Measurements from ENCODE around the gene HLA-DRA. TPM values are rescaled to one million over a fixed set of nuclear protein-coding genes. Genes with fewer than 3 reads are reported as not detected.

HLA-DRA gene
- total RNA-seq, 1 experiment from 2014 or later = 2.8 TPM

GRCh38 chr6:32460528-32460927 lies 20.8 kb downstream of the HLA-DRA start (continued):
- TF ChIP-seq E2F5 (CRISPR knock-in tag; IDR thresholded peaks at IDR 0.05) (no peak), NFE2L1 (CRISPR knock-in tag; IDR thresholded peaks at IDR 0.05) (no peak), MLX (CRISPR knock-in tag; IDR thresholded peaks at IDR 0.05) (no peak), ZNF425 (CRISPR knock-in tag; conservative IDR thresholded peaks at IDR 0.05) (no peak), EMX1 (CRISPR knock-in tag; IDR thresholded peaks at IDR 0.05) (no peak), ZNF317 (CRISPR knock-in tag; IDR thresholded peaks at IDR 0.05; ENCODE audit: borderline replicate concordance, low read depth) (no peak), NR2C2 (CRISPR knock-in tag; IDR thresholded peaks at IDR 0.05) (no peak), ESRRA (CRISPR knock-in tag; IDR thresholded peaks at IDR 0.05; ENCODE audit: borderline replicate concordance) (no peak)
- TF ChIP-seq, protein P1, sequence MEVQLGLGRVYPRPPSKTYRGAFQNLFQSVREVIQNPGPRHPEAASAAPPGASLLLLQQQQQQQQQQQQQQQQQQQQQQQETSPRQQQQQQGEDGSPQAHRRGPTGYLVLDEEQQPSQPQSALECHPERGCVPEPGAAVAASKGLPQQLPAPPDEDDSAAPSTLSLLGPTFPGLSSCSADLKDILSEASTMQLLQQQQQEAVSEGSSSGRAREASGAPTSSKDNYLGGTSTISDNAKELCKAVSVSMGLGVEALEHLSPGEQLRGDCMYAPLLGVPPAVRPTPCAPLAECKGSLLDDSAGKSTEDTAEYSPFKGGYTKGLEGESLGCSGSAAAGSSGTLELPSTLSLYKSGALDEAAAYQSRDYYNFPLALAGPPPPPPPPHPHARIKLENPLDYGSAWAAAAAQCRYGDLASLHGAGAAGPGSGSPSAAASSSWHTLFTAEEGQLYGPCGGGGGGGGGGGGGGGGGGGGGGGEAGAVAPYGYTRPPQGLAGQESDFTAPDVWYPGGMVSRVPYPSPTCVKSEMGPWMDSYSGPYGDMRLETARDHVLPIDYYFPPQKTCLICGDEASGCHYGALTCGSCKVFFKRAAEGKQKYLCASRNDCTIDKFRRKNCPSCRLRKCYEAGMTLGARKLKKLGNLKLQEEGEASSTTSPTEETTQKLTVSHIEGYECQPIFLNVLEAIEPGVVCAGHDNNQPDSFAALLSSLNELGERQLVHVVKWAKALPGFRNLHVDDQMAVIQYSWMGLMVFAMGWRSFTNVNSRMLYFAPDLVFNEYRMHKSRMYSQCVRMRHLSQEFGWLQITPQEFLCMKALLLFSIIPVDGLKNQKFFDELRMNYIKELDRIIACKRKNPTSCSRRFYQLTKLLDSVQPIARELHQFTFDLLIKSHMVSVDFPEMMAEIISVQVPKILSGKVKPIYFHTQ (CRISPR knock-in tag; IDR thresholded peaks at IDR 0.05) = no peak
- TF ChIP-seq, protein P2, sequence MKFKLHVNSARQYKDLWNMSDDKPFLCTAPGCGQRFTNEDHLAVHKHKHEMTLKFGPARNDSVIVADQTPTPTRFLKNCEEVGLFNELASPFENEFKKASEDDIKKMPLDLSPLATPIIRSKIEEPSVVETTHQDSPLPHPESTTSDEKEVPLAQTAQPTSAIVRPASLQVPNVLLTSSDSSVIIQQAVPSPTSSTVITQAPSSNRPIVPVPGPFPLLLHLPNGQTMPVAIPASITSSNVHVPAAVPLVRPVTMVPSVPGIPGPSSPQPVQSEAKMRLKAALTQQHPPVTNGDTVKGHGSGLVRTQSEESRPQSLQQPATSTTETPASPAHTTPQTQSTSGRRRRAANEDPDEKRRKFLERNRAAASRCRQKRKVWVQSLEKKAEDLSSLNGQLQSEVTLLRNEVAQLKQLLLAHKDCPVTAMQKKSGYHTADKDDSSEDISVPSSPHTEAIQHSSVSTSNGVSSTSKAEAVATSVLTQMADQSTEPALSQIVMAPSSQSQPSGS (CRISPR knock-in tag; IDR thresholded peaks at IDR 0.05; ENCODE audit: borderline replicate concordance, low read depth) = no peak
- TF ChIP-seq, protein P3, sequence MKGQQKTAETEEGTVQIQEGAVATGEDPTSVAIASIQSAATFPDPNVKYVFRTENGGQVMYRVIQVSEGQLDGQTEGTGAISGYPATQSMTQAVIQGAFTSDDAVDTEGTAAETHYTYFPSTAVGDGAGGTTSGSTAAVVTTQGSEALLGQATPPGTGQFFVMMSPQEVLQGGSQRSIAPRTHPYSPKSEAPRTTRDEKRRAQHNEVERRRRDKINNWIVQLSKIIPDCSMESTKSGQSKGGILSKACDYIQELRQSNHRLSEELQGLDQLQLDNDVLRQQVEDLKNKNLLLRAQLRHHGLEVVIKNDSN (CRISPR knock-in tag; IDR thresholded peaks at IDR 0.05) = no peak

DNA sequence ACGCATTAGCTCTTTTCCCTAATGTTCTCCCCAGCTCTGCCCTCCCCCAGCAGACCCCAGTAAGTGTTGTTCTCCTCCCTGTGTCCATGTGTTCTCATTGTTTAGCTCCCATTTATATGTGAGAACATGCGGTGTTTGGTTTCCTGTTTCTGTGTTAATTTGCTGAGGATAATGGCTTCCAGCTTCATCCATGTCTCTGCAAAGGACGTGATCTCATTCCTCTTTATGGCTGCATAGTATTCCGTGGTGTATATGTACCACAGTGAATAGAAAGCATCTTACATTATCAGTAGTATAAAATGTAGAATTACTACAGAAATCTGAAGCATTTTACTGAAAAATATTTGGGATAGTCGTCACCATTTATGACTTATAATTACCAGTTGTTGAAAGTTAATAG lies 21.8 kb downstream of the HLA-DRA start:
- ChIA-PET POLR2A (no interaction called here), CTCF (interaction anchor here (1.3 to 1.4 kb wide), 3 partner anchors 15 to 204 kb away, joined by 3 to 4 read pairs (median 4); partner anchors contain the start of gene HLA-DQB1)
- H3K27me3 Mint-ChIP-seq (ENCODE audit: low read depth) = peaks cover 3% of the 10 kb centered on the region; the same call in 1 of the 2 replicates
- H3K36me3 Mint-ChIP-seq = peaks cover 8% of the 10 kb centered on the region
- TF ChIP-seq, protein P4, sequence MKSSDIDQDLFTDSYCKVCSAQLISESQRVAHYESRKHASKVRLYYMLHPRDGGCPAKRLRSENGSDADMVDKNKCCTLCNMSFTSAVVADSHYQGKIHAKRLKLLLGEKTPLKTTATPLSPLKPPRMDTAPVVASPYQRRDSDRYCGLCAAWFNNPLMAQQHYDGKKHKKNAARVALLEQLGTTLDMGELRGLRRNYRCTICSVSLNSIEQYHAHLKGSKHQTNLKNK (CRISPR knock-in tag; IDR thresholded peaks at IDR 0.05) = no peak
- TF ChIP-seq ETV6 (CRISPR knock-in tag; IDR thresholded peaks at IDR 0.05) (no peak), ZNF423 (CRISPR knock-in tag; IDR thresholded peaks at IDR 0.05) (no peak), CREB1 (CRISPR knock-in tag; IDR thresholded peaks at IDR 0.05) (no peak), ZNF512 (CRISPR knock-in tag; IDR thresholded peaks at IDR 0.05; ENCODE audit: borderline replicate concordance) (no peak)
- ATAC-seq (no peak), DNase-seq (ENCODE audit: low spot score) (no peak)
- H3K9me3 Mint-ChIP-seq = peaks cover 37% of the 10 kb centered on the region
- H3K4me3 Mint-ChIP-seq = no peak overlapping the region
- no peak overlapping the region for H3K27ac Mint-ChIP-seq
- H3K4me1 Mint-ChIP-seq = 0 out of 2 replicates have a peak, but pooled peaks cover 6% of the 10 kb centered on the region
